HEK293 (cell line): ENCODE results near the gene DDAH1.

Source experiments
- CTCF ChIA-PET: fragments of 350-600 bp; formaldehyde crosslinking; extraction: SDS; loops from one replicate; lab custom pipeline; 2021; ENCODE audit warnings: antibody characterized with exemption; lab: Yijun Ruan, JAX
- POLR2A ChIA-PET: fragments of 300-600 bp; formaldehyde crosslinking; extraction: SDS; loops from one replicate; lab custom pipeline; 2020; ENCODE audit warnings: antibody characterized with exemption, inconsistent platforms; lab: Yijun Ruan, JAX
- H3K27ac ChIP-seq: fragments of 200-500 bp; sonication (Bioruptor generic); 2 replicates; pipeline ENCODE4 v1.5.1; 2014; ENCODE audit warnings: low read depth, low read length, control low read depth, inconsistent platforms; ENCODE audit errors: extremely low read depth
- H3K36me3 ChIP-seq, 2 experiments: fragments of 200-500 bp in 1 of 2; sonication (Bioruptor generic) in 1 of 2; 1 replicate in 1 of 2; 2 replicates in 1 of 2; pipeline ENCODE4 v1.5.1; 2014 to 2017; ENCODE audit warnings: inconsistent platforms in 2 of 2, low read length in 2 of 2; ENCODE audit not compliant: control insufficient read depth in 2 of 2, insufficient read depth in 1 of 2
- H3K4me1 ChIP-seq: fragments of 200-500 bp; sonication (Bioruptor generic); 2 replicates; pipeline ENCODE4 v1.5.1; 2014; ENCODE audit warnings: mild to moderate bottlenecking, low read length, inconsistent platforms; ENCODE audit not compliant: control insufficient read depth, insufficient read depth
- H3K4me3 ChIP-seq: 2 replicates; pipeline ENCODE4 v1.5.1; 2011; ENCODE audit warnings: low read depth, mild to moderate bottlenecking, control low read depth, low read length, moderate library complexity
- H3K9me3 ChIP-seq: fragments of 200-500 bp; sonication (Bioruptor generic); 2 replicates; pipeline ENCODE4 v1.5.1; 2014; ENCODE audit warnings: low read depth, low read length, inconsistent platforms; ENCODE audit not compliant: control insufficient read depth, insufficient read depth
- GFI1B ChIP-seq: fragments of 450-650 bp; formaldehyde crosslinking; IDR thresholded peaks from 2 replicates; pipeline ENCODE4 v1.5.1; 2016; ENCODE audit warnings: missing biosample characterization, missing genetic modification characterization
- GLIS1 ChIP-seq: fragments of 450-650 bp; formaldehyde crosslinking; IDR thresholded peaks from 2 replicates; pipeline ENCODE4 v1.5.1; 2016; ENCODE audit warnings: missing biosample characterization, missing genetic modification characterization
- HIC1 ChIP-seq: fragments of 450-650 bp; formaldehyde crosslinking; IDR thresholded peaks from 2 replicates; pipeline ENCODE4 v1.5.1; 2016; ENCODE audit warnings: missing biosample characterization, missing genetic modification characterization
- IKZF3 ChIP-seq: fragments of 450-650 bp; IDR thresholded peaks from 2 replicates; pipeline ENCODE4 v1.5.0; 2018; ENCODE audit warnings: missing biosample characterization, mild to moderate bottlenecking, missing genetic modification characterization, moderate library complexity
- INSM2 ChIP-seq: fragments of 450-650 bp; formaldehyde crosslinking; IDR thresholded peaks from 2 replicates; pipeline ENCODE4 v1.5.1; 2016; ENCODE audit warnings: missing biosample characterization, missing genetic modification characterization
- KLF10 ChIP-seq: fragments of 450-650 bp; IDR thresholded peaks from 2 replicates; pipeline ENCODE4 v1.5.1; 2018; ENCODE audit warnings: missing biosample characterization, mild to moderate bottlenecking, missing genetic modification characterization
- SALL2 ChIP-seq: fragments of 450-650 bp; formaldehyde crosslinking; IDR thresholded peaks from 2 replicates; pipeline ENCODE4 v1.5.0; 2017; ENCODE audit warnings: missing biosample characterization, mild to moderate bottlenecking, missing genetic modification characterization, borderline replicate concordance
- ZBTB20 ChIP-seq: fragments of 450-650 bp; formaldehyde crosslinking; IDR thresholded peaks from 2 replicates; pipeline ENCODE4 v1.5.1; 2016; ENCODE audit warnings: missing biosample characterization, missing genetic modification characterization
- ZBTB21 ChIP-seq: fragments of 450-650 bp; formaldehyde crosslinking; IDR thresholded peaks from 2 replicates; pipeline ENCODE4 v1.5.1; 2017; ENCODE audit warnings: missing biosample characterization, missing genetic modification characterization
- ZFP37 ChIP-seq: fragments of 450-650 bp; formaldehyde crosslinking; IDR thresholded peaks from 2 replicates; pipeline ENCODE4 v1.5.1; 2016; ENCODE audit warnings: missing biosample characterization, missing genetic modification characterization
- ZNF10 ChIP-seq: fragments of 450-650 bp; formaldehyde crosslinking; IDR thresholded peaks from 2 replicates; pipeline ENCODE4 v1.5.1; 2017; ENCODE audit warnings: missing biosample characterization, missing genetic modification characterization
- ZNF211 ChIP-seq: fragments of 450-650 bp; formaldehyde crosslinking; IDR thresholded peaks from 2 replicates; pipeline ENCODE4 v1.5.1; 2016; ENCODE audit warnings: low read depth, missing biosample characterization, missing genetic modification characterization
- ZNF223 ChIP-seq: fragments of 450-650 bp; formaldehyde crosslinking; IDR thresholded peaks from 2 replicates; pipeline ENCODE4 v1.5.1; 2016; ENCODE audit warnings: missing biosample characterization, missing genetic modification characterization
- ZNF26 ChIP-seq: fragments of 450-650 bp; formaldehyde crosslinking; IDR thresholded peaks from 2 replicates; pipeline ENCODE4 v1.5.1; 2016; ENCODE audit warnings: missing biosample characterization, missing genetic modification characterization
- ZNF350 ChIP-seq: fragments of 450-650 bp; formaldehyde crosslinking; IDR thresholded peaks from 2 replicates; pipeline ENCODE4 v1.5.0; 2017; ENCODE audit warnings: missing biosample characterization, mild to moderate bottlenecking, missing genetic modification characterization
- ZNF423 ChIP-seq: fragments of 450-650 bp; formaldehyde crosslinking; IDR thresholded peaks from 2 replicates; pipeline ENCODE4 v1.5.1; 2016; ENCODE audit warnings: missing biosample characterization, missing genetic modification characterization
- ZNF530 ChIP-seq: fragments of 450-650 bp; formaldehyde crosslinking; IDR thresholded peaks from 2 replicates; pipeline ENCODE4 v1.5.1; 2016; ENCODE audit warnings: low read depth, missing biosample characterization, missing genetic modification characterization
- ZNF555 ChIP-seq: fragments of 450-650 bp; formaldehyde crosslinking; conservative IDR thresholded peaks from 2 replicates; pipeline ENCODE4 v1.5.1; 2017; ENCODE audit warnings: missing biosample characterization, mild to moderate bottlenecking, missing genetic modification characterization, inconsistent platforms
- ZNF580 ChIP-seq: fragments of 450-650 bp; formaldehyde crosslinking; IDR thresholded peaks from 2 replicates; pipeline ENCODE4 v1.5.1; 2016; ENCODE audit warnings: missing biosample characterization, missing genetic modification characterization
- ZNF624 ChIP-seq: fragments of 450-650 bp; formaldehyde crosslinking; IDR thresholded peaks from 2 replicates; pipeline ENCODE4 v1.5.1; 2017; ENCODE audit warnings: missing biosample characterization, missing genetic modification characterization
- ZNF658 ChIP-seq: fragments of 450-650 bp; formaldehyde crosslinking; IDR thresholded peaks from 2 replicates; pipeline ENCODE4; 2016; ENCODE audit warnings: missing biosample characterization, missing genetic modification characterization
- ZNF664 ChIP-seq: fragments of 450-650 bp; formaldehyde crosslinking; IDR thresholded peaks from 2 replicates; pipeline ENCODE4 v1.5.1; 2016; ENCODE audit warnings: missing biosample characterization, missing genetic modification characterization
- ZNF830 ChIP-seq: fragments of 450-650 bp; IDR thresholded peaks from 2 replicates; pipeline ENCODE4 v1.5.0; 2018; ENCODE audit warnings: missing biosample characterization, missing genetic modification characterization, low read depth, mild to moderate bottlenecking, moderate library complexity
- ZSCAN4 ChIP-seq: fragments of 450-650 bp; formaldehyde crosslinking; IDR thresholded peaks from 2 replicates; pipeline ENCODE4 v1.5.1; 2017; ENCODE audit warnings: missing biosample characterization, missing genetic modification characterization

The DDAH1 gene

GRCh38 chr1:85343612-85344255 lies 121.2 kb downstream of the DDAH1 start (continued):
- TF ChIP-seq HIC1 (tag by site-specific recombination) (peak; percentile 44), ZNF664 (tag by site-specific recombination) (0 out of 2 replicates have a peak, but pooled peaks have one; percentile 45), ZNF223 (tag by site-specific recombination) (no peak), ZNF555 (tag by site-specific recombination) (no peak), SALL2 (tag by site-specific recombination) (no peak)

- Histone ChIP-seq H3K27ac (no peak overlapping the region), H3K4me1 (peaks cover 25% of the 10 kb centered on the region), H3K4me3 (no peak overlapping the region), H3K9me3 (no peaks in the 10 kb centered on the region), H3K36me3 (no peaks in the 10 kb centered on the region)
- ChIA-PET POLR2A (interaction anchor here (0.6 to 3.0 kb wide), 2 partner anchors 211 to 238 kb away, joined by 3 to 11 read pairs; partner anchors contain the start of gene CCN1), CTCF (interaction anchor here (0.6 to 2.9 kb wide), 21 partner anchors 13 to 675 kb away, joined by 3 to 18 read pairs (median 4); partner anchors contain the start of genes DDAH1 and ZNHIT6)
- TF ChIP-seq ZBTB20 (tag by site-specific recombination) (no peak), GLIS1 (tag by site-specific recombination) (no peak), ZBTB21 (tag by site-specific recombination) (no peak), ZNF26 (no peak), ZNF664 (tag by site-specific recombination) (no peak), KLF10 (tag by site-specific recombination) (no peak), ZNF624 (tag by site-specific recombination) (no peak), GFI1B (tag by site-specific recombination) (no peak), ZNF530 (no peak), ZFP37 (tag by site-specific recombination) (no peak), ZNF350 (no peak), ZNF580 (no peak), ZNF830 (tag by site-specific recombination) (no peak), ZSCAN4 (tag by site-specific recombination) (no peak), ZNF211 (no peak), ZNF423 (tag by site-specific recombination) (no peak), ZNF658 (tag by site-specific recombination) (no peak), ZNF10 (tag by site-specific recombination) (no peak), IKZF3 (tag by site-specific recombination) (no peak), INSM2 (tag by site-specific recombination) (no peak)
Measured at GRCh38 chr1:85343213-85343611, 121.7 kb downstream of the DDAH1 start.
